Liver (tissue), 2 donors: ENCODE measurements around the gene MED22.
"Not testable (repeated sequence)": the region's sequence is repeated elsewhere in the genome, so short reads cannot be mapped to it uniquely, and the experiment has no call there.

Experiments
- GABPA ChIP-seq, 2 donors: IDR thresholded peaks in 1 of 2; conservative IDR thresholded peaks in 1 of 2; 2 replicates each; pipeline ENCODE4 v1.6.1; 2016; ENCODE audit warnings: antibody characterized with exemption in 2 of 2, mild to moderate bottlenecking in 1 of 2, moderate library complexity in 1 of 2
- YY1 ChIP-seq: IDR thresholded peaks from 2 replicates; pipeline ENCODE4 v1.6.1; 2016; ENCODE audit warnings: antibody characterized with exemption, mild to moderate bottlenecking
- TF ChIP-seq, protein P1 (sequence below): IDR thresholded peaks from 2 replicates; pipeline ENCODE4 v1.6.1; 2016; ENCODE audit warnings: antibody characterized with exemption
- donor health status: healthy.

DNA sequence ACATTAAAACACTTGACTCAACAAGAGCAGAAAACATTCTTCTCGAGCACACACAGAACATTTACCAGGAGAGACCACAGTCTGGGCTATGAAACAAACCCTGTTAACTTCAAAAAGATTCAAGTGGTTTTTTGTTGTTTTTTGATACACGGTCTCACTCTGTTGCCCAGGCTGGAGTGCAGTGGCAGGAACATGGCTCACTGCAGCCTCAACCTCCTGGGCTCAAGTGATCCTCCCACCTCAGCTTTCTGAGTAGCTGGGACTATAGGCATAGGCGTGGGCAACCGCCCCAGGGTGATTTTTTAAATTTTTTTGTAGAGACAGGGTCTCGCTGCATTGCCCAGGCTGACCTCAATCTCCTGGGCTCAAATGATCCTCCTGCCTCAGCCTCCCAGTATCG is 20.9 kb downstream of the MED22 start:
- TF ChIP-seq YY1; GABPA (IDR thresholded peaks at IDR 0.05 in 1 of 2, conservative IDR thresholded peaks at IDR 0.05 in 1 of 2): not testable (repeated sequence)
- TF ChIP-seq, protein P1, sequence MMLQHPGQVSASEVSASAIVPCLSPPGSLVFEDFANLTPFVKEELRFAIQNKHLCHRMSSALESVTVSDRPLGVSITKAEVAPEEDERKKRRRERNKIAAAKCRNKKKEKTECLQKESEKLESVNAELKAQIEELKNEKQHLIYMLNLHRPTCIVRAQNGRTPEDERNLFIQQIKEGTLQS: not testable (repeated sequence)
